K562 (cell line): ENCODE measurements around the gene TCF19. TPM values are rescaled to one million over a fixed set of nuclear protein-coding genes. Genes with fewer than 3 reads are reported as not detected.
"Not testable (repeated sequence)": the region's sequence is repeated elsewhere in the genome, so short reads cannot be mapped to it uniquely, and the experiment has no call there.

ENCODE experiments used
- ADNP ChIP-seq: fragments of 200-800 bp; sonication (Bioruptor generic); IDR thresholded peaks from 2 replicates; pipeline ENCODE4 v1.6.1; 2016; ENCODE audit warnings: missing genetic modification characterization, missing compliant biosample characterization
- ARID2 ChIP-seq: fragments of 450-650 bp; IDR thresholded peaks from 2 replicates; pipeline ENCODE4 v1.6.1; 2017; ENCODE audit warnings: antibody characterized with exemption, mild to moderate bottlenecking
- ATF7 ChIP-seq: fragments of 450-650 bp; IDR thresholded peaks from 2 replicates; pipeline ENCODE4 v1.7.1; 2014; ENCODE audit warnings: mild to moderate bottlenecking, moderate library complexity
- BCOR ChIP-seq: fragments of 450-650 bp; IDR thresholded peaks from 2 replicates; pipeline ENCODE4 v1.6.1; 2016
- CC2D1A ChIP-seq: fragments of 450-650 bp; IDR thresholded peaks from 2 replicates; pipeline ENCODE4 v1.6.1; 2017; ENCODE audit warnings: mild to moderate bottlenecking
- CTBP1 ChIP-seq: fragments of 450-650 bp; IDR thresholded peaks from 2 replicates; pipeline ENCODE4 v1.6.1; 2016; ENCODE audit warnings: borderline replicate concordance
- ESRRA ChIP-seq: fragments of 450-650 bp; IDR thresholded peaks from 2 replicates; pipeline ENCODE4 v1.6.1; 2014; ENCODE audit warnings: low read depth, mild to moderate bottlenecking, moderate library complexity, borderline replicate concordance
- HCFC1 ChIP-seq: IDR thresholded peaks from 2 replicates; pipeline ENCODE4 v1.6.1; 2012; ENCODE audit warnings: low read depth, low read length, improper control_type of control experiment
- HDAC2 ChIP-seq: fragments of 450-650 bp; IDR thresholded peaks from 2 replicates; pipeline ENCODE4 v1.6.1; 2016; ENCODE audit warnings: mild to moderate bottlenecking
- KDM1A ChIP-seq, 2 experiments: fragments of 450-650 bp; IDR thresholded peaks; 2 replicates each; pipeline ENCODE4 v1.6.1; 2016; ENCODE audit warnings: mild to moderate bottlenecking in 2 of 2
- KLF16 ChIP-seq: IDR thresholded peaks from 2 replicates; pipeline ENCODE4 v1.6.1; 2016; ENCODE audit warnings: antibody characterized with exemption
- RAD21 ChIP-seq, 2 experiments: fragments of 250-450 bp in 1 of 2; fragments of 450-650 bp in 1 of 2; sonication (Bioruptor Pico) in 1 of 2; formaldehyde crosslinking in 1 of 2; IDR thresholded peaks in 1 of 2; conservative IDR thresholded peaks in 1 of 2; 2 replicates each; pipeline versions ENCODE4 v1.4.0 to v1.8.0; 2020 to 2022; ENCODE audit warnings: mild to moderate bottlenecking in 2 of 2, moderate library complexity in 1 of 2
- RCOR1 ChIP-seq, 2 experiments: IDR thresholded peaks; 2 replicates each; pipeline ENCODE4 v1.6.1; 2012; ENCODE audit warnings: low read depth in 2 of 2, low read length in 2 of 2, borderline replicate concordance in 1 of 2, improper control_type of control experiment in 1 of 2
- STAG1 ChIP-seq: sonication (generic); formaldehyde crosslinking; IDR thresholded peaks from 2 replicates; pipeline ENCODE4 v1.5.0; 2020; ENCODE audit warnings: missing genetic modification reagents, borderline replicate concordance
- TBP ChIP-seq: optimal IDR thresholded peaks from 2 replicates; pipeline ENCODE3; 2011; ENCODE audit warnings: low read depth, low read length, improper control_type of control experiment
- YY1 ChIP-seq, 3 experiments: IDR thresholded peaks; 2 replicates each; pipeline ENCODE4 v1.6.1; 2011; ENCODE audit warnings: low read length in 2 of 3, mild to moderate bottlenecking in 2 of 3, moderate library complexity in 2 of 3, borderline replicate concordance in 1 of 3, control low read depth in 1 of 3, low read depth in 1 of 3; ENCODE audit not compliant: insufficient read depth in 3 of 3, insufficient replicate concordance in 2 of 3, control insufficient read depth in 1 of 3, insufficient read length in 1 of 3; ENCODE audit errors: extremely low read depth in 1 of 3
- polyA plus RNA-seq, 8 experiments: library from polyadenylated mRNA; depleted of rRNA in 4 of 8; stranded (reverse) in 5 of 8; unstranded in 3 of 8; fragments of >200 nt; fragmentation: Nextera tagmentation in 2 of 8; fragmentation: Illumina TruSeq in 1 of 8; extraction: Ambion mirVana in 2 of 8; extraction: Trizol in 1 of 8; gene quantifications; 2 replicates each; pipeline versions ENCODE4 v1.2.1 to v1.2.3, GENCODE V29; 2011 to 2014; ENCODE audit warnings: inconsistent platforms in 1 of 8, missing spikeins in 1 of 8
- total RNA-seq, 7 experiments: library from RNA; depleted of rRNA in 6 of 7; stranded (reverse); fragments of >200 nt in 6 of 7; fragmentation: Illumina TruSeq in 2 of 7; extraction: Trizol in 2 of 7; gene quantifications; 2 replicates each; pipeline versions ENCODE4 v1.2.1 to v1.2.3, GENCODE V29; 2011 to 2021; ENCODE audit warnings: low replicate concordance in 1 of 7
- TF ChIP-seq, protein P1 (sequence below), 2 experiments: fragments of 450-650 bp; formaldehyde crosslinking in 1 of 2; IDR thresholded peaks; 2 replicates each; pipeline versions ENCODE4 v1.4.0 to v1.6.1; 2014 to 2020; ENCODE audit warnings: mild to moderate bottlenecking in 2 of 2, borderline replicate concordance in 1 of 2, low read depth in 1 of 2

Gene TCF19
- total and polyA plus RNA-seq, 9 of the 15 experiments (the other 6 are each of a cell fraction or from before 2014, with no cell fraction given) = 4.2 to 42.5 (median 25.7) TPM

DNA sequence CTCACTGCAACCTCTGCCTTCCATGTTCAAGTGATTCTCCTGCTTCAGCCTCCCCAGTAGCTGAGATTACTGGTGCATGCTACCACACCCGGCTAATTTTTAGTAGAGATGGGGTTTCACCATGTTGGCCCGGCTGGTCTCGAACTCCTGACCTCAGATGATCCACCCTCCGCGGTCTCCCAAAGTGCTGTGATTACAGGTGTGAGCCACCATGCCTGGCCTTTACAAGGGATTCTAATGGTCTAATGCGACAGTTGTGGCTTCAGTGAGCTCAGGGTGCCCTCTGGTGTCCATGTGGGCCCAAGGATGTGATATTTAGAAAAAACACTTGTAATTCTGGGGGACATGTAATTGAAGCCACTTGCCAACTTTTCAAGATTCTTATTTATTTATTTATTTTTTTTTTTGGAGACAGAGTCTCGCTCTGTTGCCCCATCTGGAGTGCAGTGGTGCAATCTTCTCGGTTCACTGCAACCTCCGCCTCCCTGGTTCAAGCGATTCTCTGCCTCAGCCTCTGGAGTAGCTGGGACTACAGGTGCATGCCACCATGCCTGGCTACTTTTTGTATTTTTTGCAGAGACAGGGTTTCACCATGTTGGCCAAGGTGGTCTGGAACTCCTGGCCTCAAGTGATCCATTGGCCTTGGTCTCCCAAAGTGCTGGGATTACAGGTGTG lies 34.2 kb downstream of the TCF19 start (continued):
- TF ChIP-seq, protein P1, sequence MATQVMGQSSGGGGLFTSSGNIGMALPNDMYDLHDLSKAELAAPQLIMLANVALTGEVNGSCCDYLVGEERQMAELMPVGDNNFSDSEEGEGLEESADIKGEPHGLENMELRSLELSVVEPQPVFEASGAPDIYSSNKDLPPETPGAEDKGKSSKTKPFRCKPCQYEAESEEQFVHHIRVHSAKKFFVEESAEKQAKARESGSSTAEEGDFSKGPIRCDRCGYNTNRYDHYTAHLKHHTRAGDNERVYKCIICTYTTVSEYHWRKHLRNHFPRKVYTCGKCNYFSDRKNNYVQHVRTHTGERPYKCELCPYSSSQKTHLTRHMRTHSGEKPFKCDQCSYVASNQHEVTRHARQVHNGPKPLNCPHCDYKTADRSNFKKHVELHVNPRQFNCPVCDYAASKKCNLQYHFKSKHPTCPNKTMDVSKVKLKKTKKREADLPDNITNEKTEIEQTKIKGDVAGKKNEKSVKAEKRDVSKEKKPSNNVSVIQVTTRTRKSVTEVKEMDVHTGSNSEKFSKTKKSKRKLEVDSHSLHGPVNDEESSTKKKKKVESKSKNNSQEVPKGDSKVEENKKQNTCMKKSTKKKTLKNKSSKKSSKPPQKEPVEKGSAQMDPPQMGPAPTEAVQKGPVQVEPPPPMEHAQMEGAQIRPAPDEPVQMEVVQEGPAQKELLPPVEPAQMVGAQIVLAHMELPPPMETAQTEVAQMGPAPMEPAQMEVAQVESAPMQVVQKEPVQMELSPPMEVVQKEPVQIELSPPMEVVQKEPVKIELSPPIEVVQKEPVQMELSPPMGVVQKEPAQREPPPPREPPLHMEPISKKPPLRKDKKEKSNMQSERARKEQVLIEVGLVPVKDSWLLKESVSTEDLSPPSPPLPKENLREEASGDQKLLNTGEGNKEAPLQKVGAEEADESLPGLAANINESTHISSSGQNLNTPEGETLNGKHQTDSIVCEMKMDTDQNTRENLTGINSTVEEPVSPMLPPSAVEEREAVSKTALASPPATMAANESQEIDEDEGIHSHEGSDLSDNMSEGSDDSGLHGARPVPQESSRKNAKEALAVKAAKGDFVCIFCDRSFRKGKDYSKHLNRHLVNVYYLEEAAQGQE (IDR thresholded peaks at IDR 0.05; ENCODE audit: borderline replicate concordance) = peak; percentile 93
- TF ChIP-seq, protein P1 (CRISPR knock-in tag; IDR thresholded peaks at IDR 0.05; ENCODE audit: low read depth) = not testable (repeated sequence)
- TF ChIP-seq ADNP (tag) = peak; percentile 91
- peak; percentile 78 for TF ChIP-seq TBP
- TF ChIP-seq KDM1A (IDR thresholded peaks at IDR 0.05) = peak; percentile 81 to 84
- TF ChIP-seq ESRRA = 0 out of 2 replicates have a peak, but pooled peaks have one; percentile 30
- peak; percentile 65; the same call in 1 of the 2 replicates for TF ChIP-seq BCOR
- TF ChIP-seq ATF7 = 0 out of 2 replicates have a peak, but pooled peaks have one; percentile 40
- peak; percentile 60; the same call in 1 of the 2 replicates for TF ChIP-seq HDAC2
- TF ChIP-seq HCFC1 = 0 out of 2 replicates have a peak, but pooled peaks have one; percentile 15
- peak; percentile 65; the same call in 1 of the 2 replicates for TF ChIP-seq STAG1 (CRISPR knock-in tag)
- TF ChIP-seq KLF16 = 0 out of 2 replicates have a peak, but pooled peaks have one; percentile 54
- peak in 1 of 2 experiments; percentile 63; a peak in 1 of 4 replicates for TF ChIP-seq RCOR1 (IDR thresholded peaks at IDR 0.05; ENCODE audit: borderline replicate concordance in 1 of 2, low read depth in 2 of 2, low read length in 2 of 2)
- peak; percentile 90 for TF ChIP-seq CC2D1A
- TF ChIP-seq ARID2 = peak; percentile 94
- TF ChIP-seq CTBP1 = peak; percentile 57; the same call in 1 of the 2 replicates
- peak; percentile 90 to 96 for TF ChIP-seq RAD21 (CRISPR knock-in tag; conservative IDR thresholded peaks at IDR 0.05 in 1 of 2, IDR thresholded peaks at IDR 0.05 in 1 of 2)
- peak in 2 of 3 experiments; percentile 13 to 22 for TF ChIP-seq YY1 (IDR thresholded peaks at IDR 0.05; ENCODE audit: borderline replicate concordance in 1 of 3, control insufficient read depth in 1 of 3, extremely low read depth in 1 of 3, insufficient read depth in 3 of 3, insufficient read length in 1 of 3, insufficient replicate concordance in 2 of 3, low read depth in 1 of 3, low read length in 2 of 3)
